Measurements from ENCODE around the gene NPNT.

DNA sequence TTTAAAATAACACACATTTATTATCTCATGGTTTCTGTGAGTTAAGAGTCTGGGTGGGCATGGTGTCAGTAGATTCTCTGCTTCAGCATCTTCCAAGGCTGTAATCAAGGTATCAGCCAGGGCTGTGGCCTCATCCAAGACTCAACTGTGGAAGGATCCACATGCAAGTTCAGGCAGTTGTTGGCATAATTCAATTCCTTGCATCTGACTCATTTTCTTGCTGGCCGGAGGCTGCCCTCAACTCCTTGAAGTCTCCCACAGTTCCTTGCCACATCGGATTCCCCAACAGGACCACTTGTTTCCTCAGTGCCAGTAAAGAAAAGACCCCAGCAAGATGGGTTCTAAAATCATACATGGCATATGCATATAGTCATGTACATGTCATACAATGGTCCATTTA lies 93.4 kb downstream of the NPNT start:
- TF ChIP-seq POLR2A (IDR thresholded peaks at IDR 0.05), result no peak
- TF ChIP-seq, protein P1, sequence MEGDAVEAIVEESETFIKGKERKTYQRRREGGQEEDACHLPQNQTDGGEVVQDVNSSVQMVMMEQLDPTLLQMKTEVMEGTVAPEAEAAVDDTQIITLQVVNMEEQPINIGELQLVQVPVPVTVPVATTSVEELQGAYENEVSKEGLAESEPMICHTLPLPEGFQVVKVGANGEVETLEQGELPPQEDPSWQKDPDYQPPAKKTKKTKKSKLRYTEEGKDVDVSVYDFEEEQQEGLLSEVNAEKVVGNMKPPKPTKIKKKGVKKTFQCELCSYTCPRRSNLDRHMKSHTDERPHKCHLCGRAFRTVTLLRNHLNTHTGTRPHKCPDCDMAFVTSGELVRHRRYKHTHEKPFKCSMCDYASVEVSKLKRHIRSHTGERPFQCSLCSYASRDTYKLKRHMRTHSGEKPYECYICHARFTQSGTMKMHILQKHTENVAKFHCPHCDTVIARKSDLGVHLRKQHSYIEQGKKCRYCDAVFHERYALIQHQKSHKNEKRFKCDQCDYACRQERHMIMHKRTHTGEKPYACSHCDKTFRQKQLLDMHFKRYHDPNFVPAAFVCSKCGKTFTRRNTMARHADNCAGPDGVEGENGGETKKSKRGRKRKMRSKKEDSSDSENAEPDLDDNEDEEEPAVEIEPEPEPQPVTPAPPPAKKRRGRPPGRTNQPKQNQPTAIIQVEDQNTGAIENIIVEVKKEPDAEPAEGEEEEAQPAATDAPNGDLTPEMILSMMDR (IDR thresholded peaks at IDR 0.05), result no peak

Data from suprapubic skin (tissue), 3 donors.